Activated effector memory CD4-positive, alpha-beta T cell treated with anti-CD3 and anti-CD28 coated beads, Interleukin-2, amount 50 U/mL, for 16 hours (primary cell): Measurements from ENCODE around the gene SLC27A3.
A peak's percentile ranks its signal among the peaks of the same experiment; 100 is the strongest.

Experiments used
- DNase-seq: peaks from one replicate; pipeline ENCODE4 v3.0.0-alpha.2; 2020

Gene SLC27A3

GRCh38 chr1:153774780-153775457 lies at the start of gene SLC27A3:
TSS of gene SLC27A3 (plus strand) at chr1:153775407. CDS start at chr1:153775498, 91 bp downstream.
- DNase-seq: peak; percentile 70

GRCh38 chr1:153727463-153728304 lies 47.5 kb upstream of the SLC27A3 start, which contains the start of gene INTS3:
TSS of gene INTS3 (plus strand) at chr1:153728050. CDS start at chr1:153728635, 585 bp downstream.
- DNase-seq: peak; percentile 100

GRCh38 chr1:153728305-153729066 lies 46.7 kb upstream of the SLC27A3 start:
- DNase-seq: peak; percentile 77

GRCh38 chr1:153730468-153730988 lies 44.7 kb upstream of the SLC27A3 start:
- DNase-seq: no peak

- no peak for DNase-seq
Measured at GRCh38 chr1:153733970-153734369, 41.2 kb upstream of the SLC27A3 start.

GRCh38 chr1:153734396-153735089 lies 40.7 kb upstream of the SLC27A3 start:
- no peak for DNase-seq

- DNase-seq: no peak
Measured at GRCh38 chr1:153735090-153735420, 40.2 kb upstream of the SLC27A3 start.

GRCh38 chr1:153741986-153742385 lies 33.2 kb upstream of the SLC27A3 start:
- DNase-seq: no peak

- DNase-seq: no peak
Measured at GRCh38 chr1:153742411-153743142, 32.6 kb upstream of the SLC27A3 start.

GRCh38 chr1:153745417-153745816 lies 29.8 kb upstream of the SLC27A3 start:
- DNase-seq: no peak

- no peak for DNase-seq
Measured at GRCh38 chr1:153746174-153746573, 29.0 kb upstream of the SLC27A3 start.

- no peak for DNase-seq
Measured at GRCh38 chr1:153748903-153749302, 26.3 kb upstream of the SLC27A3 start.

GRCh38 chr1:153749408-153750005 lies 25.7 kb upstream of the SLC27A3 start:
- DNase-seq: peak; percentile 92

GRCh38 chr1:153750026-153750995 lies 24.9 kb upstream of the SLC27A3 start:
- DNase-seq: no peak

- DNase-seq: no peak
Measured at GRCh38 chr1:153752072-153752471, 23.1 kb upstream of the SLC27A3 start.

- no peak for DNase-seq
Measured at GRCh38 chr1:153752571-153753195, 22.5 kb upstream of the SLC27A3 start.

GRCh38 chr1:153754266-153754665 lies 20.9 kb upstream of the SLC27A3 start:
- DNase-seq: no peak

- no peak for DNase-seq
Measured at GRCh38 chr1:153760440-153760839, 14.8 kb upstream of the SLC27A3 start.

- DNase-seq: no peak
Measured at GRCh38 chr1:153763365-153764225, 11.6 kb upstream of the SLC27A3 start.
